RWPE1 (cell line): ENCODE results near the gene GPBP1.
A peak's percentile ranks its signal among the peaks of the same experiment; 100 is the strongest.
"Not testable (repeated sequence)": the region's sequence is repeated elsewhere in the genome, so short reads cannot be mapped to it uniquely, and the experiment has no call there.

Source experiments
- CTCF ChIA-PET: fragments of 350-600 bp; sonication (Branson Sonifier 250); formaldehyde crosslinking; extraction: SDS; loops from one replicate; lab custom pipeline; 2021; lab: Yijun Ruan, JAX
- POLR2A ChIA-PET: fragments of 400-600 bp; formaldehyde crosslinking; extraction: SDS; loops from one replicate; lab custom pipeline; 2020; ENCODE audit warnings: antibody characterized with exemption; ENCODE audit not compliant: low non-redundant PET; lab: Yijun Ruan, JAX
- DNase-seq: peaks from one replicate; pipeline ENCODE4 v3.0.0; 2012; ENCODE audit warnings: low spot score
- H3K27ac ChIP-seq: fragments of 450-650 bp; 2 replicates; pipeline ENCODE4 v1.5.1; 2017
- TF ChIP-seq, protein P1 (sequence below): fragments of 450-650 bp; conservative IDR thresholded peaks from 2 replicates; pipeline ENCODE4 v1.5.1; 2017; ENCODE audit warnings: low read depth, mild to moderate bottlenecking

The GPBP1 gene

DNA sequence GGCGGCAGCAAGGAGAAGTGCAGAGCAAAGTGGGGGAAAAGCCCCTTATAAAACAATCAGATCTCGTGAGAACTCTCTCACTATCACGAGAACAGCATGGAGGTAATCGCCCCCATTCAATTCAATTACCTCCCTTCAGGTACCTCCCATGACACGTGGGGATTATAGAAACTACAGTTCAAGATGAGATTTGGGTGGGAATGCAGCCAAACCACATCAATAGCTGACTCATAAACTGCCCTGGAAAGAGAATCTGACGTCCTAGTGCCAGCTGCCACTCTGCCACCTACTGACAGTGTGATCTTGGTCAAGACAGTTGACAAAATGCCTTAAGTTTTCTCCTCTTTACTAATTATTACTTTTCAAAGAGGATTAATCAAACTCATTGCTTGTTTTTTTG is 128.3 kb downstream of the GPBP1 start:
- CTCF ChIA-PET: interaction anchor here (0.5 to 1.2 kb wide), 9 partner anchors 12 to 1548 kb away, joined by 3 to 6 read pairs (median 3); no protein-coding TSS in a partner anchor
- TF ChIP-seq, protein P1, sequence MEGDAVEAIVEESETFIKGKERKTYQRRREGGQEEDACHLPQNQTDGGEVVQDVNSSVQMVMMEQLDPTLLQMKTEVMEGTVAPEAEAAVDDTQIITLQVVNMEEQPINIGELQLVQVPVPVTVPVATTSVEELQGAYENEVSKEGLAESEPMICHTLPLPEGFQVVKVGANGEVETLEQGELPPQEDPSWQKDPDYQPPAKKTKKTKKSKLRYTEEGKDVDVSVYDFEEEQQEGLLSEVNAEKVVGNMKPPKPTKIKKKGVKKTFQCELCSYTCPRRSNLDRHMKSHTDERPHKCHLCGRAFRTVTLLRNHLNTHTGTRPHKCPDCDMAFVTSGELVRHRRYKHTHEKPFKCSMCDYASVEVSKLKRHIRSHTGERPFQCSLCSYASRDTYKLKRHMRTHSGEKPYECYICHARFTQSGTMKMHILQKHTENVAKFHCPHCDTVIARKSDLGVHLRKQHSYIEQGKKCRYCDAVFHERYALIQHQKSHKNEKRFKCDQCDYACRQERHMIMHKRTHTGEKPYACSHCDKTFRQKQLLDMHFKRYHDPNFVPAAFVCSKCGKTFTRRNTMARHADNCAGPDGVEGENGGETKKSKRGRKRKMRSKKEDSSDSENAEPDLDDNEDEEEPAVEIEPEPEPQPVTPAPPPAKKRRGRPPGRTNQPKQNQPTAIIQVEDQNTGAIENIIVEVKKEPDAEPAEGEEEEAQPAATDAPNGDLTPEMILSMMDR: peak; percentile 23; the same call in 1 of the 2 replicates
- peak; percentile 58 for DNase-seq
- no peak overlapping the region for H3K27ac ChIP-seq
- POLR2A ChIA-PET: no interaction called here

DNA sequence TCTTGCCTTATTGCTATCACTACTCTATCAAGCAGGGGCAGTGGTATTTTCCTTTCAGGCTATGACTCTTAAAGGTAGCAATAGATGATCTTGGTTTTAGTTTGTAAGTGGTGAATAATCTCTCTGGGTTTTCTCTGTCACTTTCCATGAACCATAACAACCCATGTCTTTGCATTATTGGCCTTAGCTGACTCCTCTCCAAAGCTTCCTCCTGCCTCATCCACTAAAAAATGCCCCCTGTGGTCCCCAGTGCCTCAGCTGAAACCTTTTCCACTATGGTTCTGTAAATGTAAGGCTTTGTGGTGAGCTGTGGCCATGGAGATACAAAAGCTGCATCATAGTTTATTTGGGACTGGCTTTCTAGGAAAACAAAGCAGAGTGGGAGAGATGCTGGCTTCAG is 128.8 kb downstream of the GPBP1 start:
- no peak for DNase-seq
- POLR2A ChIA-PET: no interaction called here
- CTCF ChIA-PET: interaction anchor here (0.5 to 1.2 kb wide), 7 partner anchors 12 to 1158 kb away, joined by 3 to 6 read pairs (median 3); no protein-coding TSS in a partner anchor
- TF ChIP-seq, protein P1: no peak
- H3K27ac ChIP-seq: no peak overlapping the region

DNA sequence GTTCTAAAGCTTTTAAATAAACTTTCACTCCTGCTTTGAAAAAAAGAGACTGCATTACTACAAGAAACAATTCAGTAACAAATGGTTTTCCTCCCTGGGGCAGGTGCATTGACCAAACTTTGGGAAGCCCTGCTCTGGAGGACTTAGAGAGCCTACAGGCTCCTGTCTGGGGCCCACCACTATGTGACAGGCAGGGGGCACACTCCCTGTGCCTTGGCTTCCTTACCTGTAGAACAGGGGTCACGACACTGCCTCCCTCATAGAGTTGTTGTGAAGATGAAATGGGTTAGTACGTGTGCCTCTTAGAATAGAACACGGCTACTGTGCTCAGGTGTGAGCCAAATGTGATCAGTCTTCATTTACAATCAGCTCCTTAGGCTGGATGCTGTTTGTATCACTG is 130.1 kb downstream of the GPBP1 start:
- no peak for DNase-seq
- CTCF ChIA-PET: interaction anchor here (0.6 to 1.2 kb wide), 3 partner anchors 11 to 149 kb away, joined by 3 to 5 read pairs (median 3); no protein-coding TSS in a partner anchor
- TF ChIP-seq, protein P1: no peak
- POLR2A ChIA-PET: no interaction called here
- no peak overlapping the region for H3K27ac ChIP-seq

DNA sequence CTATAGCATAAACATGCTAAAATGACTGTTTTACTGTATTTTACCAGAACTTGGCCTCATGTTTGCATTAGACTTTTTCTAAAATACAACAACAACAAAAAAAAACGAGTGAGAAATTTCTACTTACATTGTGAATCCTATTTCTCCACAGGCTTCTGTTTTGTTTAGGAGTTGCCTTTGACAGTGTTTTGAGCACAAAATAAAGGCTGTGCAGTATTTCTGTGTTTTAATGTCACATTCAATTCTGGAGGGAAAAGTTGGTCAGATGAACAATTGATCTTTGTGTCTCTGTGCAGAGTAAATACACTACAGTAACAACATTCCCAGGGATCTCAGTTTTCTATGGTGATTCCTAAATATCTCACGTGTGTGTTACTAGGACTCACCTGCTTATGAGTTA is 131.1 kb downstream of the GPBP1 start:
- CTCF ChIA-PET: no interaction called here
- H3K27ac ChIP-seq: no peak overlapping the region
- POLR2A ChIA-PET: no interaction called here
- TF ChIP-seq, protein P1: no peak
- no peak for DNase-seq

DNA sequence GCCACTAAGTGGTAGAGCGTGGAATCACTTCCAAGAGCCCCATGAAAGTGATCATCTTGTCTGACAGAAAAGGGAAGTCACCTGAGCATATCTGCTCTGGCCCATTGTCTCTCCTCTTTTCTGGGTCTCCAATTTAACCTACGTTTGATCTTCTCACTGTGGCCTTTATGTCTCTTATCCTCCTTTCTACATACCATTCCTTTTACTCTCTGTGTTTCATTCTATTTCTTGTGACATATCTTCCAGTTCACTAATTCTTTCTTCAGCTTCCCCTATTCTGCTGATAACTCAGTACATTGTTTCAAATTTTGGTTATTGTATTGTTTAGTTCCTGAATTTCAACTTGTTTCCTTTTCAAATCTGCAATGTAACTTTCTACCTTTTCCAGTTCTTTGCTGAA is 132.5 kb downstream of the GPBP1 start:
- TF ChIP-seq, protein P1: no peak
- POLR2A ChIA-PET: no interaction called here
- no peak for DNase-seq
- CTCF ChIA-PET: no interaction called here
- H3K27ac ChIP-seq: no peak overlapping the region

DNA sequence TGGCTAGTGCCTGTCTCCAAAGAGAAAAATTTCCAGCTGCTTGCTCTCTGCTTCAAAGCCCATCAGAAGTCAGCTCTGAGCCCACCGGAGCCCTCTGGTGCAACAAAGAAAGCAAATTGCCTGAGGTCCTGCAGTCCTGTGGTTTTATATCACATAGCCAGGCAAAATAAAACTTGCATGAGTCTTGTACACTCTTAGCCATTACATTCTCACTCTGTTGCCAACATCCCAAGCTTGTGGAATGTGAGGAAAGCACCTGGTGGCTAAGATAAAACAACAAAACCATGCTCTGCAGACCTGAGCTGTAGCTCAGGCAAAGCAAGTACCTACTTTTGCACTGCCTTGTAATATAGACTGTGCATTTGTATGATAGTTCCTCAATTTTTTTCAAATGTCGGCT is 133.7 kb downstream of the GPBP1 start:
- TF ChIP-seq, protein P1: no peak
- CTCF ChIA-PET: interaction anchor here (0.6 to 0.7 kb wide), 4 partner anchors 11 to 1355 kb away, joined by 3 to 4 read pairs (median 3); no protein-coding TSS in a partner anchor

DNA sequence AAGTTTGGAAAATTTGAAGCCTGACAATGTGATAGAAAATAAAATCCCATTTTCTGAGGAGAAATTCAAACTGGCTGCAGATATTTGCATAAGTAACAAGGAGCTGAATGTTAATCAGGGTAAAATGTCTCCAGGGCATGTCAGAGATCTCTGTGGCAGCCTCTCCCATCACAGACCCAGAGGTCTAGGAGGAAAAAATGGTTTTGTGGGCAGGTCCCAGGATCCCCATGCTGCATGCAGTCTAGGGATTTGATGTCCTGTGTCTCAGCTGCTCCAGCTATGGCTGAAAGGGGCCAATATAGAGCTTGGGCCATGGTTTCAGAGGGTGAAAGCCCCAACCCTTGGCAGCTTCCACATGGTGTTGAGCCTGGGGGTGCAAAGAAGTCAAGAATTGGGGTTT is 135.2 kb downstream of the GPBP1 start:
- DNase-seq, POLR2A ChIA-PET, CTCF ChIA-PET, H3K27ac ChIP-seq: not testable (repeated sequence)

More for the DNA sequence above, 133.7 kb downstream of the GPBP1 start:
- no peak overlapping the region for H3K27ac ChIP-seq
- POLR2A ChIA-PET: no interaction called here
- no peak for DNase-seq
